NCI-H2029 (cell line): ENCODE results near the gene MBOAT2.
"Not testable (repeated sequence)": the region's sequence is repeated elsewhere in the genome, so short reads cannot be mapped to it uniquely, and the experiment has no call there.

Experiments used
- DNase-seq: peaks from one replicate; lab custom pipeline; 2025; lab: John Stamatoyannopoulos, UW

MBOAT2 gene

DNA sequence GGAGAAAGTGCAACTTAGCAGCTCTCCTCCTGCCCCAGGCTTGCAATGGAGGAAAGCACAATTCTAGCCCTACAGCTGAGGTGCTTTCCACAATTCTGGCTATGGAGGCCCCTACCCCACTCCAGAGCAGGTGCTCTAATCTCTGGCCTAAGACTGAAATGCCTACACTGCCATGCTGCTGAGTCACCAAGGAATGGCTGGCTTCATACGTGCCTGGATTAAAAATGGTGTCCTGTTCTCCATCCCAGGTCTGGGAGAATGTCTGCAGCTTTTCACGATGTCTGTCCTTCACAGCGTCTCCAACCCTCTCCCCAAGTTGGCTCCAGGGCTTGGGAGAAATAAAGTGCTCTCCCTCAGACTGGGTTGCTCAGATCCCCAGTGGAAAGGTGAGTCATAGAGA, 48.5 kb downstream of the MBOAT2 start:
- no peak for DNase-seq

GRCh38 chr2:8953525-8953924, 50.0 kb downstream of the MBOAT2 start:
- no peak for DNase-seq

- DNase-seq, result no peak
Observed at GRCh38 chr2:8939486-8940114, 63.9 kb downstream of the MBOAT2 start.

- DNase-seq, result no peak
Observed at GRCh38 chr2:8938384-8938783, 65.1 kb downstream of the MBOAT2 start.

- DNase-seq, result no peak
Observed at GRCh38 chr2:8935982-8936381, 67.5 kb downstream of the MBOAT2 start.

DNA sequence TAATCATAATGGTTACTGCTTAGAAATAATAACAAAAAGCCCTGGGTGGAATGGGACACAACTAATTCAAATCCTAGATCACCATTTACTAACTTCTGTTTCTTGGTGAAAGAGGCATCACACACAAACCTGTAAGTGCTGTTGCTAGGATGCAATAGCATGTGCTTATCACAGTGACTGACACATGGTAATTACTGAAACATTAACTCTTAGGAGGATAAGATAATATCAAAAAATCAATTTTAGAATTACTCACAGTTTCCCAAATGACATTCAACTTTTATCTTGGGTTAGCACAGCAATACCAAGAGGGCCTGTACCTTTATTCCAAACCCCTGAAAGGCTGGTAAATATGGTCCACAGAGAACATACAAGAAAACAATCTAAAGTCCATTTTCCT, 69.1 kb downstream of the MBOAT2 start:
- no peak for DNase-seq

- DNase-seq, result no peak
Observed at GRCh38 chr2:8932702-8933101, 70.8 kb downstream of the MBOAT2 start.

GRCh38 chr2:8930185-8930584, 73.3 kb downstream of the MBOAT2 start:
- not testable (repeated sequence) for DNase-seq

DNA sequence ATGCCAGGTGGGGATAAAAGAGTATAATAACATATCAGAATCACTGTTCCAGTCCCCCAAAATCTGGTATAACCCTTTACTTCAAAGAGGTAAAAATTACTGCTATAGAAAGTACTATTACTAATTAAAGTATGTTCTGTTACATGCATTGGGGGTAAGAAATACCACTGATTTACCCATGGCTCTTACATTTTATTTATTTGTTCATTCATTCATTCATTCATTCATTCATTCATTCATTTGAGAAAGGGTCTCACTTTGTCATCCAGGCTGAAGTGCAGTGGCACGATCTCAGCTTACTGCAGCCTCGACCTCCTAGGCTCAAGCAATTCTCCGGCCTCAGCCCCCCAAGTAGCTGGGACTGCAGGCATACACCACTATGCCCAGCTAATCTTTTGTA, 74.4 kb downstream of the MBOAT2 start:
- DNase-seq, result no peak

GRCh38 chr2:8927510-8928455, 75.7 kb downstream of the MBOAT2 start:
- no peak for DNase-seq

- DNase-seq, result no peak
Observed at GRCh38 chr2:8926356-8926755, 77.1 kb downstream of the MBOAT2 start.

- no peak for DNase-seq
Observed at GRCh38 chr2:8925411-8925810, 78.1 kb downstream of the MBOAT2 start.

GRCh38 chr2:8923183-8923582, 80.3 kb downstream of the MBOAT2 start:
- DNase-seq, result no peak

GRCh38 chr2:8922431-8922830, 81.1 kb downstream of the MBOAT2 start:
- DNase-seq, result no peak

GRCh38 chr2:8918412-8918811, 85.1 kb downstream of the MBOAT2 start:
- no peak for DNase-seq

DNA sequence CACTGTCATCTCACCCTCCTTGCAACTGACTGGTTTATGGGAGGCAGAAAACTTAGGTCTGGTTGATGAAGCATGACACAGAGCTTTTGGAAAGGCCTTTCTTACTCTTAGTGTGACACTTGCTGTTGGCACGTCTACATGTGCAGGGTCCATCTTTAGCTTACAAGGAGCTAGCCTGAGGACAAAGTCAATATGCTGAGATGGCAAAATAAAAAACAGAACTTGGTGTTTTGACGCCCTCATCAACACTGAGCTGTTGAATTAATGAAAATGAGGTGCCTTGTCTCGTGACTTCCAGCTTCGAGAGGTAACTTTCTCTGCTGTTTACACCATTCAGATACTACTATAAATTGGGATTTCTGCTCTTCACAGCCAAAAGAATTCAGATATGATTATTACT, 87.5 kb downstream of the MBOAT2 start:
- no peak for DNase-seq

DNA sequence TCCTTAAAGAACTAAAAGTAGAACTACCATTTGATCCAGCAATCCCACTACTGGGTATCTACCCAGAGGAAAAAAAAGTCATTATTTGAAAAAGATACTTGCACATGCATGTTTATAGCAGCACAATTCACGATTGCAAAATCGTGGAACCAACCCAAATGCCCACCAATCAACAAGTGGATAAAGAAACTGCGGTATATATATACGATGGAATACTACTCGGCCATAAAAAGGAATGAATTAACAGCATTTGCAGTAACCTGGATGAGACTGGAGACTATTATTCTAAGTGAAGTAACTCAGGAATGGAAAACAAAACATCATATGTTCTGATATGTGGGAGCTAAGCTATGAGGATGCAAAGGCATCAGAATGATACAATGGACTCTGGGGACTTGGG, 89.7 kb downstream of the MBOAT2 start:
- not testable (repeated sequence) for DNase-seq

DNA sequence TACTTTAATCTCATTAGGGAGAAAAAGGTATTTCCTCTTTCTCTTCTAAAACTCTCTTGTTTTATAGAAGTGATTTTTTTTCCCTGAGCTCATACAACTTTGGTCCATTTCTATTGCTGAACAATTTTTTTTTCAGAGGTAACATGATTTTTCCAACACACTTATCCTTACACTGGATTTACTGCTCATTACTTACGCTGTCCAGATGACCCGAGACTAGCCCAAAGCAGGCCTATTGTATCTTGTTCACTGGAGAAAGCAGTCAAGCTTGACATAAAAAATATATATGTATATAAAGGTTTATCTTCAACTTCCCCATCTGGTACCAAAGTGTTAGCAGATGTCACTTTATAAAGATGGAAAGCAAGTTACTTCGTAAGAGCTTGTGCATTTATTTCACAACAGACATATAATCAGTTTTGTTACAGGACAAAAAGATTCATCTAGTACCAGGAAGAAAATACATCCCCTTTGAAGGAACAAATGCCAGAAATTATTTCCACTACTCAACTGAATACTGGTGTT, 95.7 kb downstream of the MBOAT2 start:
- no peak for DNase-seq

- DNase-seq, result not testable (repeated sequence)
Observed at GRCh38 chr2:8903924-8904323, 99.6 kb downstream of the MBOAT2 start.

DNA sequence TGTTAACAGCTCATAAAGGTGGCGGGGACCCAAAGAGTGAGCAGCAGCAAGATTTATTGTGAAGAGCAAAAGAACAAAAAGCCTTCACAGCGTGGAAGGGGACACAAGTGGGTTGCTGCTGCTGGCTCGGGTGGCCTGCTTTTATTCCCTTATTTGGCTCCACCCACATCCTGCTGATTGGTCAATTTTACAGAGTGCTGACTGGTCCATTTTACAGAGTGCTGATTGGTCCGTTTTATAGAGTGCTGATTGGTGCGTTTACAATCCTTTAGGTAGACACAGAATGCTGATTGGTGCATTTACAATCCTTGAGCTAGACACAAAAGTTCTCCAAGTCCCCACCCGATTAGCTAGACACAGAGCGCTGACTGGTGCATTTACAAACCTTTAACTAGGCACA, 100.7 kb downstream of the MBOAT2 start:
- not testable (repeated sequence) for DNase-seq

DNA sequence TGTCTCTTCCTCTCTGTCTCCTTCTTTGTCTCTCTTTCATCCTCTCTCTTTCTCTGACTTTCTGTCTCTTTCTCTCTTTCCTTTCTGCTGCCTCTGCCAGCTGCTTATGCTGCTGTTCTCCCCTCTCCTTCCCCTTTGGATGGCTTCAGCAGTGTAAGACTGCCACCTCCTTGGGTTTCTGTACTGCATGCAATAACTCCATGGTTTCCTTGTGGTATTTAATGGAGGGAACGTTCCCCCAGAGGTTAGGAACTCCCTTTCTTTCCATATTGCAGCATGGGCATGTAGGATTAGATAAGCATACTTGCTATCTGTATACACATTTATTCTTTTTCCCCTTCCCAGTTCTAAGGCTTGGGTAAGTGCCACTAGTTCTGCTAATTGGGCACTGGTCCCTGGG, 106.3 kb downstream of the MBOAT2 start:
- DNase-seq, result not testable (repeated sequence)

GRCh38 chr2:8896671-8897070, 106.8 kb downstream of the MBOAT2 start:
- DNase-seq, result not testable (repeated sequence)
